C4-2B (cell line): ENCODE results near the gene GAS2L1.

ENCODE experiments used
- H3K27ac ChIP-seq: fragments of 450-650 bp; 2 replicates; pipeline ENCODE4 v1.5.1; 2017
- CTCF ChIP-seq: fragments of 450-650 bp; conservative IDR thresholded peaks from 2 replicates; pipeline ENCODE4 v1.5.1; 2017; ENCODE audit warnings: mild to moderate bottlenecking
- ZFX ChIP-seq: fragments of 450-650 bp; IDR thresholded peaks from 2 replicates; pipeline ENCODE4 v1.6.1; 2017

GAS2L1 gene

DNA sequence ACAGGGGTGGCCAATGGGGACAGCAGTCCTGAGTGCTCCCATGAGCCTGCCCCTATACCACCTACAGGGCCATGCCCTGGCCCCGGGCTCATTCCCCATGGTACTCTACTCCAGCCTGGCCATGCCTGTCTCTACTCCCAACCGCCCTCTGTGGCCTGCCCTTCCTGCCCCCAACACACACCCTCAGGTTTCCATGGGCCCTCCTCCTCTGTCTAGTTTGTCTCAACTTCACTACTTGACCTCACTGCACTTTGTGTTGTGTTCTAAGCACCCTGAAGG is 35.3 kb downstream of the GAS2L1 start:
- TF ChIP-seq ZFX (no peak), CTCF (no peak)
- peak overlapping the region; percentile 91 for H3K27ac ChIP-seq

GRCh38 chr22:29342177-29342576 is 35.7 kb downstream of the GAS2L1 start:
- H3K27ac ChIP-seq: peak overlapping the region; percentile 91
- TF ChIP-seq CTCF (no peak), ZFX (no peak; the same call in 1 of the 2 replicates)

DNA sequence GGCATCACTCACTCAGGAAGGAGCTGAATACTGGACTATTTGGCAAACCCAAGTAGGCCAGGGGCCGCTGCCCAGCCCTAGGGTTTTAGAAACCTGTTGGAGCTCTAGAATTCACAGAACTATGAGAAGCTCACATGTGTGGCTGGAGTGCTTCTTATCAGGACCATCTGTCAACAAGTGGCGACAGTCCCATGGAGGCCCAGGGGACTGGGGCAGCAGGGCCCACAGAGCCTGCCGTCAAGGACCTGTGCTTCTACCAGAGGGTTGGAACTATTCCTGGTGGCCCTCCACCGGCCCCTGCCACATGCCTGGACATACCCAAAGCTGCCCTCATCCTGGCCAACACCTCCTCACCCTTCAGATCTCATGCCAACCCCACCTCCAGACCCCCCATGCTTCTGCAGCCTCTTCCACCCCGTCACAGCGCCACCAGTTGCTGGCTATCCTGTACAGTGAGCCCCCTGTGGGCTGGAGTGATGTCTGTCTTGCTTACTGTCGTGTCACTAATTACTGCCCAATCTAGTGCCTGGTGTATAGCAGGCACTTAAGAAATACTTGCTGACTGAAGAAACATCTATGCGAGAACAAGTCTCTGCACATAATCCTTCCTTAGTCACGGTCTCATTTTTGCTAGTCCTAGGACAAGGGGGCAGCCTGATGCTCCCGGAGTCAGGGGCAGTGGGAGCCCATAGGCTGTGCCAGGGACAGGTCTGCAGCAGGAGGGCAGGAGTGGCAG is 36.3 kb downstream of the GAS2L1 start:
- H3K27ac ChIP-seq: peak overlapping the region; percentile 91
- TF ChIP-seq CTCF (no peak), ZFX (peak; percentile 44; the same call in 1 of the 2 replicates)

DNA sequence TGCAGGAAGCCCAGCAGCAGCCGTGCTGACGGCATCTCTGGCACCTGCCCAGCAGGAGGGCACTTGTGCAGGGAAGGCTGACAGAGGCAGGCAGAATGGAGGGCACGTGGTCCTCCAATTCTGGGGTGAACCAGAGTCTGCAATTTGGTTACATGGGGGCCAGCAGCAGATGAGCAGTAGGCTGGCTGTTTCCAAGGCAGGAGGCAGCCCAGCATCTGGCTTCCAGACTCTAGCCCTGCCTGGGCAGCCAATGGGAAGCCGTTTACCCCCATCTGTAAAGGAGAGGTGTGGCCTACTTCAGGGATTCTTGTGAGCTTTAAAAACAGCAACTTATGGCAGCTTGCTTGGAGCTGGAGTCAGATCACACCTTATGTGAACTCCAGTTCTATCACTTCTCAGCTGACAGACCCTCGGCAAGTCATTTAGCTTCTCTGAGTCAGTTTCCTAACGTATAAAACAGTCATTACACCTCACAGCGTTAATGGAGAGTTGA is 36.9 kb downstream of the GAS2L1 start:
- no peak for TF ChIP-seq ZFX
- TF ChIP-seq CTCF: no peak
- H3K27ac ChIP-seq: peak overlapping the region; percentile 91

DNA sequence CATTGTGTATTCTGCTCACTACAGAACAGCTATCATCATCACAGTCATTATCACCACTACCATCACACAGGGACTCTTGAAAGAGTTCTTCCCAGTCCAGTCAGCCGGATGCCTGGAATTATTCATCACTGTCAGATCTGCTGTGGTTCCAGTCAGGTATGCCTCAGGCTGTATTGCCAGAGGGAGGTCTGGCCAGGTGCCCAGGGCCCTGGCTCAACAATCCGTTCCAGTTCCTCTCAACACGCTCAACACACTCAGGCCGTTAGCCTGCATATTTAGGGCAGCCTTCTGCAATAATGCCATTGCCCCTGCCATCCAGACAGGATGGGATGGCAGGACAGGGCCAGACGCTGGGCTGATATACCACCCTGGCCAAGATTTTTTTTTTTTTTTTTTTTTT is 37.7 kb downstream of the GAS2L1 start:
- no peak for TF ChIP-seq CTCF
- no peak for TF ChIP-seq ZFX
- H3K27ac ChIP-seq: peak overlapping the region; percentile 91

DNA sequence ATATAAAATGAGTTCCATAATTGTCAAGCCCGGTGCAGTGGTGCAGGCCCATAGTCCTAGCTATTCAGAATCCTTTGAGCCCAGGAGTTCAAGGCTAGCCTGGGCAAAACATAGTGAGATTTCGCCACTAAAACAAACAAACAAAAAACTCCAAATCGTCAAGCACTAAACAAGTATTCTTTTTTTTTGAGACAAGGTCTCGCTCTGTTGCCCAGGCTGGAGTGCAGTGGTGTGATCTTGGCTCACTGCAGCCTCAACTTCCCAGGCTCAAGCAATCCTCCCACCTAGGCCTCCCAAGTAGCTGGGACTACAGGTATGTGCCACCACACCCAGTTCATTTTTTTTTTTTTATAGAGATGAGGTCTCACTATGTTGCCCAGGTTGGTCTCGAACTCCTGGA is 38.4 kb downstream of the GAS2L1 start:
- H3K27ac ChIP-seq: peak overlapping the region; percentile 91

GRCh38 chr22:29345932-29346331 is 39.5 kb downstream of the GAS2L1 start:
- peak overlapping the region; percentile 91 for H3K27ac ChIP-seq
- no peak for TF ChIP-seq CTCF
- TF ChIP-seq ZFX: no peak

DNA sequence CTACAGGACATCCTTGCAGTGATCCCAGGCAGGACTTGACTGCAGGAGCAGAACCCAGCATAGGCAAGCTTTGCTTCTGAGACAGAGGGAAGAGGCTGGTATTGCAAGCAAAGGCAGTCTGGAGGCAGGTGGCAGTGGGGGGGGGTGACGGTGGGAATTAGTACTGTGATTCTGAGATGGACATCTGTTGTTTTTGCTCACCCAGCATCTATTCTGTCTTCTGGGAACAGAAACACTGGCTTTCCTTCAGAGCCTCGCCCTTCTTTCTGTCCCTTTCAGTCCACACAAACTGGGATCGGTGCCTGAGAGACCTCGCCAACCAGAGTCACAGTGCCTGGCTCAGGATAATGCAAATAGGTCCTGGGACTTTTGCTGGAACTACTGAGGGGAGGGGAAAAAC is 40.2 kb downstream of the GAS2L1 start:
- peak overlapping the region; percentile 91 for H3K27ac ChIP-seq
- no peak for TF ChIP-seq ZFX
